K562 (cell line): ENCODE data around the gene METRN. TPM values are rescaled to one million over a fixed set of nuclear protein-coding genes. Genes with fewer than 3 reads are reported as not detected.

Experiments
- ARNT ChIP-seq, 2 experiments: fragments of 450-650 bp; IDR thresholded peaks; 2 replicates each; pipeline ENCODE4 v1.6.1; 2016; ENCODE audit warnings: mild to moderate bottlenecking in 1 of 2
- CCNT2 ChIP-seq: IDR thresholded peaks from 2 replicates; pipeline ENCODE4 v1.6.1; 2011; ENCODE audit warnings: borderline replicate concordance, low read depth, mild to moderate bottlenecking, moderate library complexity, mixed read lengths, low read length; ENCODE audit not compliant: insufficient read length; ENCODE audit errors: extremely low read depth
- CHD1 ChIP-seq: fragments of 200-600 bp; sonication (generic); IDR thresholded peaks from one replicate; pipeline ENCODE4 v1.6.1; 2012; ENCODE audit warnings: mild to moderate bottlenecking, moderate library complexity, low read length, inconsistent platforms
- DACH1 ChIP-seq: fragments of 450-650 bp; IDR thresholded peaks from 2 replicates; pipeline ENCODE4 v1.6.1; 2018; ENCODE audit not compliant: partially characterized antibody
- FUS ChIP-seq: fragments of 200-400 bp; formaldehyde crosslinking; optimal IDR thresholded peaks from 2 replicates; pipeline ENCODE3; 2017; ENCODE audit warnings: low read depth, low read length
- KLF1 ChIP-seq: fragments of 450-650 bp; IDR thresholded peaks from 2 replicates; pipeline ENCODE4 v1.6.1; 2016; ENCODE audit warnings: missing genetic modification characterization, missing compliant biosample characterization
- NR4A1 ChIP-seq, 2 experiments: fragments of 250-450 bp in 1 of 2; fragments of 450-650 bp in 1 of 2; sonication (Bioruptor Pico) in 1 of 2; IDR thresholded peaks; 2 replicates each; pipeline versions ENCODE4 v1.4.0 to v1.6.1; 2016 to 2020; ENCODE audit warnings: mild to moderate bottlenecking in 2 of 2, missing compliant biosample characterization in 1 of 2, missing genetic modification characterization in 1 of 2, moderate library complexity in 1 of 2
- PHB ChIP-seq: fragments of 250-450 bp; sonication (Bioruptor Pico); IDR thresholded peaks from 2 replicates; pipeline ENCODE4 v1.5.0; 2021
- RBM25 ChIP-seq: fragments of 200-400 bp; formaldehyde crosslinking; IDR thresholded peaks from 2 replicates; pipeline ENCODE4 v1.6.1; 2018; ENCODE audit warnings: low read length, low read depth, moderate library complexity; ENCODE audit not compliant: severe bottlenecking
- SMAD1 ChIP-seq: fragments of 150-350 bp; IDR thresholded peaks from 2 replicates; pipeline ENCODE4 v1.6.1; 2014; ENCODE audit warnings: low read length, low read depth; ENCODE audit not compliant: partially characterized antibody
- SP1 ChIP-seq: sonication (generic); formaldehyde crosslinking; IDR thresholded peaks from 2 replicates; pipeline ENCODE4 v1.8.1; 2022; ENCODE audit warnings: mild to moderate bottlenecking, missing genetic modification reagents
- WHSC1 ChIP-seq: IDR thresholded peaks from one replicate; pipeline ENCODE4 v1.6.1; 2012; ENCODE audit warnings: low read length, control low read depth, inconsistent platforms
- ZNF239 ChIP-seq: fragments of 250-450 bp; sonication (Bioruptor Pico); IDR thresholded peaks from 2 replicates; pipeline ENCODE4 v1.4.0; 2020; ENCODE audit warnings: mild to moderate bottlenecking
- polyA plus RNA-seq, 8 experiments: library from polyadenylated mRNA; depleted of rRNA in 4 of 8; stranded (reverse) in 5 of 8; unstranded in 3 of 8; fragments of >200 nt; fragmentation: Nextera tagmentation in 2 of 8; fragmentation: Illumina TruSeq in 1 of 8; extraction: Ambion mirVana in 2 of 8; extraction: Trizol in 1 of 8; gene quantifications; 2 replicates each; pipeline versions ENCODE4 v1.2.1 to v1.2.3, GENCODE V29; 2011 to 2014; ENCODE audit warnings: inconsistent platforms in 1 of 8, missing spikeins in 1 of 8
- total RNA-seq, 7 experiments: library from RNA; depleted of rRNA in 6 of 7; stranded (reverse); fragments of >200 nt in 6 of 7; fragmentation: Illumina TruSeq in 2 of 7; extraction: Trizol in 2 of 7; gene quantifications; 2 replicates each; pipeline versions ENCODE4 v1.2.1 to v1.2.3, GENCODE V29; 2011 to 2021; ENCODE audit warnings: low replicate concordance in 1 of 7
- TF ChIP-seq, protein P1 (sequence below): sonication (generic); formaldehyde crosslinking; IDR thresholded peaks from 2 replicates; pipeline ENCODE4 v1.8.1; 2022; ENCODE audit warnings: missing genetic modification reagents
- TF ChIP-seq, protein P2 (sequence below), 2 experiments: fragments of 450-650 bp; formaldehyde crosslinking in 1 of 2; IDR thresholded peaks; 2 replicates each; pipeline versions ENCODE4 v1.4.0 to v1.6.1; 2014 to 2020; ENCODE audit warnings: mild to moderate bottlenecking in 2 of 2, borderline replicate concordance in 1 of 2, low read depth in 1 of 2
- TF ChIP-seq, protein P3 (sequence below), 2 experiments: fragments of 200-800 bp in 1 of 2; sonication (Bioruptor generic) in 1 of 2; sonication (generic) in 1 of 2; formaldehyde crosslinking in 1 of 2; IDR thresholded peaks in 1 of 2; conservative IDR thresholded peaks in 1 of 2; 2 replicates each; pipeline versions ENCODE4 v1.5.0 to v1.6.1; 2016 to 2020; ENCODE audit warnings: missing compliant biosample characterization in 1 of 2, missing genetic modification characterization in 1 of 2, missing genetic modification reagents in 1 of 2

Gene METRN
- total and polyA plus RNA-seq, 9 of the 15 experiments (the other 6 are each of a cell fraction or from before 2014, with no cell fraction given): 0.20 to 89.8 (median 15.4) TPM

DNA sequence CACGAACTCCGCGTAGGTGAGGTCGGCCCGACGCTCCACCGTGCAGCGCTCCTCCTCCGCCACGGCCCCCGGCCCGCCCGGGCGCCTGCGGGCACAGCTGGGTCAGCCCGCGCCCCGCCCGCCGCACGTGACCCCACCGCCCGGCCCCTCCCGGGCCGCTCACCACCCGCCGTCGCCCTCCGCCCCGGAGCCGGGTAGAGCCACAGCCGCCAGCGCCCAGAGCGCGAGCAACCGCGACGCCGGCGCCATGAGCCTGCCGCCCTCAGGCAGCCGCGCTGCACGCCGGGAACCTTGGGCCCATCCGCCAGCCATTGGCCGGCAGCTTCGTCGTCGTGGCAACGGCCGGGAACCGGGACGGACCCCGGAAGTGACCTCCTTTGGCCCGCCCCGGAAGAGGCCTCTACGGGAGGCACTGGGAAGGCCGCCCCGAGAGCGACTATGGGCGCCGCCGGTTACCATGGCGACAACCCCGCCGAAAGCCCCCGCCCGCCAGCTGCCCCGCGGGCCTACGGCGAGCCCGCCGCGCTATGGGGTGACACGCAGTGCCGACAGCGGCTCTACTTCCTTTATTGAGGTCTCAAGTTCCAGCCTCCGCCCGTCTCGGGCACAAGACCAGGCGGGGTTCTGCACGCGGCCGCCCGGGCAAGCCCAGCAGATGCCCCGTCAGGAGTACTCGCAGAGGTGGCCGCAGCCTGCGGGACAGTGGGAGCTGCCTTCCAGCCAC is 30.7 kb upstream of the METRN start, which contains the start of gene JMJD8 (continued):
- TF ChIP-seq, protein P1, sequence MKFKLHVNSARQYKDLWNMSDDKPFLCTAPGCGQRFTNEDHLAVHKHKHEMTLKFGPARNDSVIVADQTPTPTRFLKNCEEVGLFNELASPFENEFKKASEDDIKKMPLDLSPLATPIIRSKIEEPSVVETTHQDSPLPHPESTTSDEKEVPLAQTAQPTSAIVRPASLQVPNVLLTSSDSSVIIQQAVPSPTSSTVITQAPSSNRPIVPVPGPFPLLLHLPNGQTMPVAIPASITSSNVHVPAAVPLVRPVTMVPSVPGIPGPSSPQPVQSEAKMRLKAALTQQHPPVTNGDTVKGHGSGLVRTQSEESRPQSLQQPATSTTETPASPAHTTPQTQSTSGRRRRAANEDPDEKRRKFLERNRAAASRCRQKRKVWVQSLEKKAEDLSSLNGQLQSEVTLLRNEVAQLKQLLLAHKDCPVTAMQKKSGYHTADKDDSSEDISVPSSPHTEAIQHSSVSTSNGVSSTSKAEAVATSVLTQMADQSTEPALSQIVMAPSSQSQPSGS: 0 out of 2 replicates have a peak, but pooled peaks have one; percentile 4
- TF ChIP-seq KLF1 (tag) (peak; percentile 37; the same call in 1 of the 2 replicates), ZNF239 (CRISPR knock-in tag) (no peak), DACH1 (no peak), WHSC1 (no peak), SMAD1 (no peak), CCNT2 (peak; percentile 87), CHD1 (peak; percentile 26), FUS (peak; percentile 86), NR4A1 (CRISPR knock-in tag; IDR thresholded peaks at IDR 0.05) (no peak), NR4A1 (tag; IDR thresholded peaks at IDR 0.05) (no peak), ARNT (IDR thresholded peaks at IDR 0.05) (no peak), SP1 (CRISPR knock-in tag) (peak; percentile 87), PHB (CRISPR knock-in tag) (0 out of 2 replicates have a peak, but pooled peaks have one; percentile 30), RBM25 (peak; percentile 97)
- TF ChIP-seq, protein P2, sequence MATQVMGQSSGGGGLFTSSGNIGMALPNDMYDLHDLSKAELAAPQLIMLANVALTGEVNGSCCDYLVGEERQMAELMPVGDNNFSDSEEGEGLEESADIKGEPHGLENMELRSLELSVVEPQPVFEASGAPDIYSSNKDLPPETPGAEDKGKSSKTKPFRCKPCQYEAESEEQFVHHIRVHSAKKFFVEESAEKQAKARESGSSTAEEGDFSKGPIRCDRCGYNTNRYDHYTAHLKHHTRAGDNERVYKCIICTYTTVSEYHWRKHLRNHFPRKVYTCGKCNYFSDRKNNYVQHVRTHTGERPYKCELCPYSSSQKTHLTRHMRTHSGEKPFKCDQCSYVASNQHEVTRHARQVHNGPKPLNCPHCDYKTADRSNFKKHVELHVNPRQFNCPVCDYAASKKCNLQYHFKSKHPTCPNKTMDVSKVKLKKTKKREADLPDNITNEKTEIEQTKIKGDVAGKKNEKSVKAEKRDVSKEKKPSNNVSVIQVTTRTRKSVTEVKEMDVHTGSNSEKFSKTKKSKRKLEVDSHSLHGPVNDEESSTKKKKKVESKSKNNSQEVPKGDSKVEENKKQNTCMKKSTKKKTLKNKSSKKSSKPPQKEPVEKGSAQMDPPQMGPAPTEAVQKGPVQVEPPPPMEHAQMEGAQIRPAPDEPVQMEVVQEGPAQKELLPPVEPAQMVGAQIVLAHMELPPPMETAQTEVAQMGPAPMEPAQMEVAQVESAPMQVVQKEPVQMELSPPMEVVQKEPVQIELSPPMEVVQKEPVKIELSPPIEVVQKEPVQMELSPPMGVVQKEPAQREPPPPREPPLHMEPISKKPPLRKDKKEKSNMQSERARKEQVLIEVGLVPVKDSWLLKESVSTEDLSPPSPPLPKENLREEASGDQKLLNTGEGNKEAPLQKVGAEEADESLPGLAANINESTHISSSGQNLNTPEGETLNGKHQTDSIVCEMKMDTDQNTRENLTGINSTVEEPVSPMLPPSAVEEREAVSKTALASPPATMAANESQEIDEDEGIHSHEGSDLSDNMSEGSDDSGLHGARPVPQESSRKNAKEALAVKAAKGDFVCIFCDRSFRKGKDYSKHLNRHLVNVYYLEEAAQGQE (IDR thresholded peaks at IDR 0.05; ENCODE audit: borderline replicate concordance): no peak
- TF ChIP-seq, protein P2 (CRISPR knock-in tag; IDR thresholded peaks at IDR 0.05; ENCODE audit: low read depth): no peak
- TF ChIP-seq, protein P3, sequence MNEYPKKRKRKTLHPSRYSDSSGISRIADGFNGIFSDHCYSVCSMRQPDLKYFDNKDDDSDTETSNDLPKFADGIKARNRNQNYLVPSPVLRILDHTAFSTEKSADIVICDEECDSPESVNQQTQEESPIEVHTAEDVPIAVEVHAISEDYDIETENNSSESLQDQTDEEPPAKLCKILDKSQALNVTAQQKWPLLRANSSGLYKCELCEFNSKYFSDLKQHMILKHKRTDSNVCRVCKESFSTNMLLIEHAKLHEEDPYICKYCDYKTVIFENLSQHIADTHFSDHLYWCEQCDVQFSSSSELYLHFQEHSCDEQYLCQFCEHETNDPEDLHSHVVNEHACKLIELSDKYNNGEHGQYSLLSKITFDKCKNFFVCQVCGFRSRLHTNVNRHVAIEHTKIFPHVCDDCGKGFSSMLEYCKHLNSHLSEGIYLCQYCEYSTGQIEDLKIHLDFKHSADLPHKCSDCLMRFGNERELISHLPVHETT (CRISPR knock-in tag; conservative IDR thresholded peaks at IDR 0.05 in 1 of 2, IDR thresholded peaks at IDR 0.05 in 1 of 2): peak in 1 of 2 experiments; percentile 92; a peak in 2 of 4 replicates
